Mesenchymal stem cell (in vitro differentiated cells and primary cell): ENCODE data around the gene AR.

ENCODE experiments used
- DNase-seq: peaks from one replicate; pipeline ENCODE4 v3.0.0-alpha.2; 2013
- H2AFZ ChIP-seq: one replicate; pipeline ENCODE4 v1.6.1; 2013; ENCODE audit warnings: low read depth, mild to moderate bottlenecking, control low read depth, inconsistent platforms, low read length, moderate library complexity
- H2AK5ac ChIP-seq: 2 replicates; pipeline ENCODE4 v1.6.1; 2013; ENCODE audit warnings: low read length, moderate library complexity, mild to moderate bottlenecking, inconsistent platforms; ENCODE audit not compliant: severe bottlenecking
- H2BK120ac ChIP-seq: one replicate; pipeline ENCODE4 v1.6.1; 2013; ENCODE audit warnings: low read depth, mild to moderate bottlenecking, inconsistent platforms, low read length, moderate library complexity
- H2BK12ac ChIP-seq, 2 experiments: one replicate each; pipeline ENCODE4 v1.6.1; 2013; ENCODE audit warnings: inconsistent platforms in 2 of 2, low read length in 2 of 2, mild to moderate bottlenecking in 2 of 2, moderate library complexity in 2 of 2, control low read depth in 1 of 2
- H2BK15ac ChIP-seq: one replicate; pipeline ENCODE4 v1.6.1; 2013; ENCODE audit warnings: mild to moderate bottlenecking, low read depth, inconsistent platforms; ENCODE audit not compliant: poor library complexity, severe bottlenecking
- H2BK5ac ChIP-seq: 2 replicates; pipeline ENCODE4 v1.6.1; 2013; ENCODE audit warnings: low read depth, mild to moderate bottlenecking, low read length, control low read depth, inconsistent platforms; ENCODE audit not compliant: poor library complexity, severe bottlenecking
- H3K14ac ChIP-seq, 2 experiments: one replicate each; pipeline ENCODE4 v1.6.1; 2013; ENCODE audit warnings: inconsistent platforms in 2 of 2, low read length in 2 of 2, control low read depth in 1 of 2, mild to moderate bottlenecking in 1 of 2, moderate library complexity in 1 of 2
- H3K18ac ChIP-seq, 2 experiments: one replicate each; pipeline ENCODE4 v1.6.1; 2013; ENCODE audit warnings: inconsistent platforms in 2 of 2, low read length in 2 of 2, control low read depth in 1 of 2, low read depth in 1 of 2, mild to moderate bottlenecking in 1 of 2
- H3K23ac ChIP-seq, 2 experiments: one replicate each; pipeline ENCODE4 v1.6.1; 2013; ENCODE audit warnings: inconsistent platforms in 2 of 2, low read length in 2 of 2, mild to moderate bottlenecking in 2 of 2, moderate library complexity in 2 of 2, control low read depth in 1 of 2
- H3K27ac ChIP-seq: 2 replicates; pipeline ENCODE4 v1.5.1; 2013; ENCODE audit warnings: mild to moderate bottlenecking, moderate library complexity, low read length, control low read depth, inconsistent platforms; ENCODE audit not compliant: poor library complexity, severe bottlenecking
- H3K27me3 ChIP-seq, 2 experiments: 2 replicates each; pipeline versions ENCODE4 v1.6.1 to v1.7.0; 2013; ENCODE audit warnings: low read length in 2 of 2, mild to moderate bottlenecking in 2 of 2, moderate library complexity in 2 of 2, control low read depth in 1 of 2, inconsistent platforms in 1 of 2; ENCODE audit not compliant: control insufficient read depth in 1 of 2, insufficient read depth in 1 of 2
- H3K36me3 ChIP-seq, 2 experiments: 2 replicates each; pipeline versions ENCODE4 v1.6.1 to v1.7.0; 2013; ENCODE audit warnings: low read length in 2 of 2, control low read depth in 1 of 2, inconsistent platforms in 1 of 2, low read depth in 1 of 2, mild to moderate bottlenecking in 1 of 2; ENCODE audit not compliant: insufficient read depth in 2 of 2, control insufficient read depth in 1 of 2
- H3K4ac ChIP-seq, 2 experiments: one replicate each; pipeline ENCODE4 v1.6.1; 2013; ENCODE audit warnings: inconsistent platforms in 2 of 2, low read length in 2 of 2, mild to moderate bottlenecking in 2 of 2, moderate library complexity in 2 of 2, control low read depth in 1 of 2, low read depth in 1 of 2
- H3K4me1 ChIP-seq: 2 replicates; pipeline ENCODE4 v1.6.1; 2013; ENCODE audit warnings: low read depth, low read length, control low read depth; ENCODE audit not compliant: control insufficient read depth, insufficient read depth
- H3K4me2 ChIP-seq: 2 replicates; pipeline ENCODE4 v1.6.1; 2013; ENCODE audit warnings: low read length, mild to moderate bottlenecking, inconsistent platforms; ENCODE audit not compliant: poor library complexity, severe bottlenecking
- H3K4me3 ChIP-seq, 2 experiments: 2 replicates each; pipeline versions ENCODE4 v1.5.1 to v1.7.0; 2013; ENCODE audit warnings: low read length in 2 of 2, mild to moderate bottlenecking in 2 of 2, control low read depth in 1 of 2, low read depth in 1 of 2; ENCODE audit not compliant: insufficient read depth in 1 of 2
- H3K79me1 ChIP-seq: replicated peaks from 2 replicates; pipeline ENCODE4 v1.6.1; 2013; ENCODE audit warnings: mild to moderate bottlenecking, control low read depth, low read length, inconsistent platforms; ENCODE audit not compliant: poor library complexity, severe bottlenecking
- H3K9ac ChIP-seq: 2 replicates; pipeline ENCODE4 v1.7.0; 2013; ENCODE audit warnings: mild to moderate bottlenecking, low read length, moderate library complexity
- H3K9me3 ChIP-seq: 2 replicates; pipeline ENCODE4 v1.7.0; 2013; ENCODE audit warnings: mild to moderate bottlenecking, low read length; ENCODE audit not compliant: control insufficient read depth
- H4K8ac ChIP-seq: one replicate; pipeline ENCODE4 v1.6.1; 2013; ENCODE audit warnings: inconsistent platforms, mild to moderate bottlenecking, low read length, moderate library complexity
- H4K91ac ChIP-seq: one replicate; pipeline ENCODE4 v1.6.1; 2013; ENCODE audit warnings: mild to moderate bottlenecking, low read length, inconsistent platforms
- WGBS: methylation state at CpG from one replicate; pipeline ENCODE4 v1.1.7; 2013; ENCODE audit warnings: mixed read lengths; 5-methylcytosine and 5-hydroxymethylcytosine counted together

The AR gene

DNA sequence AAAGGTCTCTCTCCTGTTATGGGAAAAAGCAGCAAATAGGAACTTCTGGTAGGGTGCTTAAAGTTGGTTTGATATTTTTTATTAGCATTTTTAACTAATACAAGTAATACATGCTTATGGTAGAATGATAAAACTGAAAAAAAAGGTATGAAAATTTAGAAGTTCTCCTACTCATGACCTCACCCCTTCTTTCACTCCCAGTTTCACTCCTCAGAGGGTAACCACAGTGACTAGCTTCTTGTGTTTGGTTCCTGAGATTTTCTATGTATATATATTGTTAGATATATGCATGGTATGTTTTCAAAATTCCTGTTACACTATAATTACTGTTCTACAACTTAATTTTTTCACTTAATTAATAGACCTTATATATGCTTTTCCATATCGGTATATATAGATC lies 66.5 kb downstream of the AR start:
- Histone ChIP-seq H3K27me3 (no peaks in the 10 kb centered on the region), H2BK15ac (no peak overlapping the region), H3K79me1 (no peaks in the 10 kb centered on the region), H3K4me2 (no peak overlapping the region), H3K9ac (no peak overlapping the region), H3K18ac (no peak overlapping the region), H2AK5ac (no peak overlapping the region), H4K8ac (no peak overlapping the region), H3K9me3 (peaks cover 9% of the 10 kb centered on the region), H3K27ac (no peak overlapping the region), H2BK5ac (no peak overlapping the region), H4K91ac (no peak overlapping the region), H3K23ac (no peak overlapping the region), H3K4ac (no peak overlapping the region), H3K14ac (no peak overlapping the region), H2BK120ac (no peak overlapping the region), H3K4me3 (no peak overlapping the region), H3K36me3 (no peaks in the 10 kb centered on the region), H2BK12ac (no peak overlapping the region), H2AFZ (no peak overlapping the region), H3K4me1 (no peaks in the 10 kb centered on the region)
- no CpG with 5 or more reads among the region's 1 CpG for WGBS
- DNase-seq, result no peak

DNA sequence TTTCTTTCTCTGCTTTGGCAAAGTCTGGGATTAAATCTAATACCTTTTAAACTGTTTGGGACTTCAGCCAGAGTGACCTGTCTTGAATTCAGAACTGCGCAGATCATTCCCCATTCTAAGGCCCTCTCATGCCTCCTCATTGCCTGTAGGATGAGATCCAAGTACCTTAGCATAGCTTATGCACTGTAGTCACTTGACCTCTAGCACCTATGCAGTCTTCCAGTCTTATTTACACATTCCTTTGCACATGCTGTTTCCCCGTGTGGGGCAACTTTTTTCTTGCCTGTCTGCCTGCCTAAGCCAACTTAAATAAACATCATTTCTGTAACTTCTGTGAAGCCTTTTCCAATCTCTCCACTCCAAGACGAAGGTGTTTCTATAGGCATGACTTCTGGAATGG lies 68.4 kb downstream of the AR start:
- peak; percentile 49 for DNase-seq
- Histone ChIP-seq H4K8ac (no peak overlapping the region), H3K14ac (no peak overlapping the region), H3K9me3 (peaks cover 16% of the 10 kb centered on the region), H3K4ac (no peak overlapping the region), H2AFZ (no peak overlapping the region), H3K4me2 (no peak overlapping the region), H4K91ac (no peak overlapping the region), H3K79me1 (no peaks in the 10 kb centered on the region), H2BK15ac (no peak overlapping the region), H3K27me3 (no peaks in the 10 kb centered on the region), H2BK5ac (no peak overlapping the region), H3K36me3 (no peaks in the 10 kb centered on the region), H2BK12ac (no peak overlapping the region), H2AK5ac (no peak overlapping the region), H3K9ac (no peak overlapping the region), H2BK120ac (no peak overlapping the region), H3K27ac (peak overlapping the region; percentile 26), H3K4me3 (no peak overlapping the region), H3K23ac (no peak overlapping the region), H3K4me1 (no peaks in the 10 kb centered on the region), H3K18ac (no peak overlapping the region)
- WGBS, result 7% methylated on average over 3 of the region's 3 CpGs

DNA sequence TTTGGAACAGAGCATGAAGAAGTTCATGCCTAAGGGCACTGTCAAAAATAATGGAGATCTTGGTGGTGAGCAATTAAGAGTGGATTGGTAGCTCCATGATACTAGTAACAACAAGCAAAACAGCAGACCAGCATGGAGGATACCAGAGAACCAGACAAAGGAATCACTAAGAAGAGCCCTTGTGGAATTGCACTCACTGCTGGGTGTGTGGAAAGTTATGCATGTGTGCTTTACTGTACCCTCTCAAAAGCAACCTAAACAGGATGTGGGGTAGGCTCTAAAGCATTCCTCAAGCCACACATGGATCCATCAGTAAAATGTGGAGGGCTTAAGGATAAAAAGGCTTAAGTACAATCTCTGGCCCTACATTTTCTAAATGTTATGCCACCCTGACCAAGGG lies 69.5 kb downstream of the AR start:
- Histone ChIP-seq H3K27ac (peak overlapping the region; percentile 26), H2AK5ac (no peak overlapping the region)

DNA sequence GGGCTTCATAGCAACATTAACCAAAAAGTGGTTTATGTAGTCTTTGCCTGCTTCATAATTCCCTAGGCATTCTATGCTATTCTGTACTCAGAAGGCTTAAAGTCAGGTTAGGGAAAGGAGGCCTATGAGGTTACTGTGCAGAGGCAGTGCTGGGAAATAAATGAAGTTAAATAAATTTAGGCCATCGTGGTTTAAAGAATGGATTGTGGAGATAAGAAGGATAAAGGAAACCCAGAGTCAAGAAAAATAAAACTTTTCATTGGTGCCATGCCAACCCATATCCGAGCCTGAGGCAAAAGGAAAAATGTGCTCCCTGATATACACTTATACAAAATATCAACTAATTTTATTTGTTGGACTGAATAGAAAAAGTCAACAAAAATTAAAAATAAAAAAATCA lies 70.2 kb downstream of the AR start:
- H3K36me3 ChIP-seq, result no peaks in the 10 kb centered on the region
- H3K9ac ChIP-seq, result no peak overlapping the region
- H3K4me1 ChIP-seq, result no peaks in the 10 kb centered on the region
- no peaks in the 10 kb centered on the region for H3K27me3 ChIP-seq
- H3K23ac ChIP-seq, result no peak overlapping the region
- H2AK5ac ChIP-seq, result no peak overlapping the region
- no peaks in the 10 kb centered on the region for H3K79me1 ChIP-seq
- no peak overlapping the region for H2AFZ ChIP-seq
- peak overlapping the region; percentile 26 for H3K27ac ChIP-seq
- no peak overlapping the region for H3K4me3 ChIP-seq
- peak overlapping the region; percentile 79 for H2BK120ac ChIP-seq
- H3K9me3 ChIP-seq, result peaks cover 16% of the 10 kb centered on the region
- H3K14ac ChIP-seq, result no peak overlapping the region
- WGBS, result no CpG with 5 or more reads among the region's 2 CpGs
- H3K4me2 ChIP-seq, result no peak overlapping the region
- H2BK15ac ChIP-seq, result no peak overlapping the region
- H2BK5ac ChIP-seq, result no peak overlapping the region
- peak overlapping the region; percentile 24 to 62 for H3K18ac ChIP-seq
- H4K91ac ChIP-seq, result peak overlapping the region; percentile 7
- no peak for DNase-seq
- H3K4ac ChIP-seq, result peak overlapping the region in 1 of 2 experiments; percentile 81
- H4K8ac ChIP-seq, result no peak overlapping the region
- H2BK12ac ChIP-seq, result no peak overlapping the region

More for the DNA sequence above, 69.5 kb downstream of the AR start:
- Histone ChIP-seq H3K23ac (no peak overlapping the region), H3K4me3 (no peak overlapping the region), H4K91ac (peak overlapping the region; percentile 89), H2BK5ac (peak overlapping the region; percentile 3), H3K9ac (no peak overlapping the region), H4K8ac (peak overlapping the region; percentile 27), H2BK120ac (peak overlapping the region; percentile 15), H3K18ac (peak overlapping the region in 1 of 2 experiments; percentile 37), H3K36me3 (no peaks in the 10 kb centered on the region), H2BK15ac (no peak overlapping the region), H2BK12ac (peak overlapping the region in 1 of 2 experiments; percentile 77), H2AFZ (no peak overlapping the region), H3K4ac (peak overlapping the region in 1 of 2 experiments; percentile 17), H3K27me3 (no peaks in the 10 kb centered on the region), H3K79me1 (no peaks in the 10 kb centered on the region), H3K4me1 (no peaks in the 10 kb centered on the region), H3K14ac (no peak overlapping the region), H3K4me2 (no peak overlapping the region), H3K9me3 (peaks cover 16% of the 10 kb centered on the region)
- DNase-seq, result peak; percentile 50
